Activated CD4-positive, alpha-beta T cell treated with anti-CD3 and anti-CD28 coated beads, Interleukin-2, Interleukin-6, amounts not matched to agents 100 ng/mL and 50 ng/mL, durations not matched to agents 16 hours and 8 hours (primary cell): ENCODE data around the gene RBM15B.

Experiments used
- DNase-seq: peaks from one replicate; pipeline ENCODE4 v3.0.0-alpha.2; 2020

Gene RBM15B

DNA sequence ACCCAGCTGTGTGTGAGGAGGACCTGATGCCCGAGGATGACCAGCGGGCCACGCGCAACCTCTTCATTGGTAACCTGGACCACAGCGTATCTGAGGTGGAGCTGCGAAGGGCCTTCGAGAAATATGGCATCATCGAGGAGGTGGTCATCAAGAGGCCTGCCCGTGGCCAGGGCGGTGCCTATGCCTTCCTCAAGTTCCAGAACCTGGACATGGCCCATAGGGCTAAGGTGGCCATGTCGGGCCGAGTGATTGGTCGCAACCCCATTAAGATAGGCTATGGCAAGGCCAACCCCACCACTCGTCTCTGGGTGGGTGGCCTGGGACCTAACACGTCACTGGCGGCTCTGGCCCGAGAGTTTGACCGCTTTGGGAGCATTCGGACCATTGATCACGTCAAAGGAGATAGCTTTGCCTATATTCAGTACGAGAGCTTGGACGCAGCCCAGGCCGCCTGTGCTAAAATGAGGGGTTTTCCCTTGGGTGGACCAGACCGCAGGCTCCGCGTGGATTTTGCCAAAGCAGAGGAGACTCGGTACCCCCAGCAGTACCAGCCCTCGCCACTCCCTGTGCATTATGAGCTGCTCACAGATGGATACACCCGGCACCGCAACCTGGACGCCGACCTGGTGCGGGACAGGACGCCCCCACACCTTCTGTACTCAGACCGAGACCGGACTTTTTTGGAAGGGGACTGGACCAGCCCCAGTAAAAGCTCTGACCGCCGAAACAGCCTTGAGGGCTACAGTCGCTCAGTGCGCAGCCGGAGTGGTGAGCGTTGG is 1.5 kb downstream of the RBM15B start:
- no peak for DNase-seq

DNA sequence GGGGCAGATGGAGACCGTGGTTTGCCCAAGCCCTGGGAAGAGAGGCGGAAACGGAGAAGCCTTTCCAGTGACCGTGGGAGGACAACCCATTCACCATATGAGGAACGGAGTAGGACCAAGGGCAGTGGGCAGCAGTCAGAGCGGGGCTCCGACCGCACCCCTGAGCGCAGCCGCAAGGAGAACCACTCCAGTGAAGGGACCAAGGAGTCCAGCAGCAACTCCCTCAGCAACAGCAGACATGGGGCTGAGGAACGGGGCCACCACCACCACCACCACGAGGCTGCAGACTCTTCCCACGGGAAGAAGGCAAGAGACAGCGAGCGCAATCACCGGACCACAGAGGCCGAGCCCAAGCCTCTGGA is 2.0 kb downstream of the RBM15B start:
- no peak for DNase-seq

DNA sequence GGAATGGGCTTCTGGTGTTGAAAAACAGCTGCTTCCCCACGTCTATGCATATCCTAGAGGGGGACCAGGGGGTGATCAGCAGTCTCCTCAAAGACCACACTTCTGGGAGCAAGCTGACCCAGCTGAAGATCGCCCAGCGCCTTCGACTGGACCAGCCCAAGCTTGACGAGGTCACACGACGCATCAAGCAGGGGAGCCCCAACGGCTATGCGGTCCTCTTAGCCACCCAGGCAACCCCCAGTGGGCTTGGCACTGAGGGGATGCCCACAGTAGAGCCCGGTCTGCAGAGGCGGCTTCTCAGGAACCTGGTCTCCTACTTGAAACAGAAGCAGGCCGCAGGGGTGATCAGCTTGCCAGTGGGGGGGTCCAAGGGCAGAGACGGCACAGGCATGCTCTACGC is 2.5 kb downstream of the RBM15B start:
- DNase-seq = no peak

DNA sequence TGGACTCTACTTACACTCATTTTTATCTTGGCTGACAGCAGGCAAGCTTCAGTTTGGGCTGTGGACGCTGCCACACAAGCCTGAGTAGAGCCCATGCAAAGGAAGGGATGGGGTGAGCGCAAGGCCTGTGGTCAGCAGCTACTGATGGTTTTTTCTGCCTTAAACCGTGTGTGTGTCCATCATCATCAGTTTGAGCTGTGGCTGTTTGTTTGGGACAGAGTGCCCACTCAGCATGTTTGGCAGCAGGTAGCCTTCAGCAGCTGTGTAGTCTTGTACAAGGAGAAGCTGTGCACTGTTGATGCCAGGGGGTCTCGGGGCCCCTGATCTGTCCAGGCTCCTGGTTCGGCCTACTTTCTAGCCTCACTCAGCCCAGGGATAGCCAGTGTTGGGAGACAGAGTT is 3.5 kb downstream of the RBM15B start:
- DNase-seq = no peak

DNA sequence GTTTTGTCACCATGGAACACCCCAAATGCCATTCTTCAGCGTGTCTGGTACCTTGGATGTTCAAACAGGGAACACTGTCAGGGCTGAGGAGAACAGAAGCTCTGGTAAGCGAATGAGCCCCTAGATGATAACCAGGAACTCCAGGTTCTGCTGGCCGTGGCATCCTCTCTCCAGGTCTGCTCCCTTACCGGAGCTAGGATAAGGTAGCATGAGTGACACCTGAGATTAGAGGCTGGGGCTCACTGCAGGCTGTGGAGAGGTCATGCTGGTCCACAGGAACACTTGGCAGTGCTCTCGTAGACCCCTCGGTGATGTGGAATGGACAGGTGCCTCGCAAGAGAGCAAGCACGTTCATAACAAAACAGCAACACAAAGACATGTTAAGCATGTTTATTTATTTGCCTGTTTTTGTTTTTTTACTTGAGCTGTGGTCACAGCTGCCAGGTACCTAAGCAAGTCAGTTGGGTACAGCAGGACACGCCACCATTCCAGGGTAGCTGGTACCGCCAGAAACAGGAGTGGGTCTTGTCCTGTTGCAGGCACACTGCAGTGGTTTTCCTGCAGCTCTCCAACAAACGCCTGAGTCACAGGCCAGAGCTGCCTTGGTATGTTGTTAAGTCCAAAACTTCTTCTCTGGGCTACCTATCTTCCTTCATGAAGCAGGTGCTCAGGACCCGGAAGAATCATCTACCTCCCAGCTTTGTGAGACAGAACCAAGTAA is 4.6 kb downstream of the RBM15B start:
- no peak for DNase-seq

DNA sequence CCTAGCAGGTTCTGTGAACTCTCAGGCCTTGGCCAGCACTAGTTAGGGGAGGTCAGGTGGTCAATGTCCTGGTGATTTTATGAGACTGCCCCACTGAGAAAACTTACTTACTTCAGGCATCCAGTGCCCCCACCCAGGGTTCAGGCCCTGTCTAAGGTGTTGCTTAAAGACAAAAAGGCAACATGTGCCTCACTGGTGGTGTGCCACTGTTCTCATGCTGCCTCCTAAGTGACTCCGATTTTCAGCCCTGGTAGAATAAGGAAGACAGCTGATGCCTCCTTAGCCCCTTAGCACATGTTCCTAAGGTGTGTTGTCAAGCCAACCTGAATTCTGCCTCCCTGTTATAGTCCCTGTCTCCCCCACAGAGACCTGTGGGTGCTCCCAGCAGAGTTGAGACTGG is 5.3 kb downstream of the RBM15B start:
- no peak for DNase-seq

DNA sequence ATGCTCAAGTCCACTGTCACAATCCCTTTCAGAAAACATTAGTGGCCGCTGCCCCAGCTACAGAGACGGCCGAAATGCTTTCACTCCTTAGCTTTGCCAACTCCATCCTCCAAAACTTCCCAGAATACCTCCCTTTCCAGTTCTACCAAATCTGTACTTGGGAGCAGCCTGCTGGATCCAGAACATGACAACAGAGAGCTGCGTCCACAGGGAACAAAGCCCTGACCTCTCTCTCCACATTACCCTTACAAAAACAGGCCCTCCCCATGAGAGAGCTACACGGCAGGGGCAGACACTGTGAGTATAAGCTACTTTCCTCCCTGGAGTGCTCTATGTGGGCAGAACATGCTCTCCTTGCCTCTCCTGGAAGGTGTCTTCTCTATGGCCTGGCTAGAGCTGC is 6.3 kb downstream of the RBM15B start:
- DNase-seq = no peak

DNA sequence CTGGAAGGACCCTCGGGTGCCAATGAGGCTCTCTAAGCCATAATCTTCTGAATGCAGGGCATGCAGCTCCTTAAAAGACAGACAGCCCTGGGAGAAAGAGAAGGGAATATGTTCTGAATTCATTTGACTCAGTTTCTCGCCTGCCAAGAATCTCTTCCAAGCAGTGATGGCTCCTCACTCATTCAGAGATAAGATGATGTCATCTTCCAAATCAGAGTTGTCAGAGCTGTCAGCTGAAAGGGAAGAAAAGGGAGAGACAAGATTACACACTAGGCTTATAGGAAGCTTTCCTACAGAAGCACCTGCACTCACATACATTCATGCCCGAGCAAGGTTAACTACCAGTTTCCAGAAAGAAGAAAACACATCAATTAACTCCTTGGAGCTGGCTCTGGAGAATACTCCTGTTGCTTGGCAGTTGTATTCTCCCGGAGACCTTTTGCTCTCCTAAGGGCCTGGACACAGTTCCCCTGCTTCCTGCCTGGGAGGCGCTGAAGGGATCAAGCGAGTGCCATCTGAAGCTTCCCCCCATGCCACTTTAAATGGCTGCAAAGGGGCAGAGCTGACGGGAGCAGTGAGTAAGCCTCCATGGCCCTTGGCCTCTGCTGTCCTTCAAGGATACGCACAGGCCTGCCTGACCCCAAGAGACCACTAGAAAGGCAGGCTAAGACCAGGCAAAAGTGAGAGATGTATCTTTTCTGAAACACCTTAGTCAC is 7.7 kb downstream of the RBM15B start:
- DNase-seq = no peak

DNA sequence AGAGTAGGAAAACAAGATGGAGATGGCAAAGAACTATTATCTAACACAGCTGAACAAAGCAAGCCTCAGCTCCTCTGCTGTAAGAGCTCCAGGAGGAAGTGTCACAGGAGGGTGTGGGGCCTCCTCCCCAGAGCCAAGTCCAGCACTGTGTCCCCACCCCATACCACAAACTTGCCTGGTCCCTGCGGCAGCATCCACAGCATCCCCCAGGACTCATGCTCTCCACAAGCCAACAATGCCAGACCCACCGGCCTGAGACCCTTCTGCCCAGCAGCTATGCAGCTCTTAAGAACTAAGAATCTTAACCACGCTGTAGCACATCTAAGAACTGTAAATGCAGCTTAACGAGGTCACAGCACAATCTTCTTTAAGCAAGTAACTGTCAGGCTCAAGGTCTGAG is 9.1 kb downstream of the RBM15B start:
- no peak for DNase-seq

DNA sequence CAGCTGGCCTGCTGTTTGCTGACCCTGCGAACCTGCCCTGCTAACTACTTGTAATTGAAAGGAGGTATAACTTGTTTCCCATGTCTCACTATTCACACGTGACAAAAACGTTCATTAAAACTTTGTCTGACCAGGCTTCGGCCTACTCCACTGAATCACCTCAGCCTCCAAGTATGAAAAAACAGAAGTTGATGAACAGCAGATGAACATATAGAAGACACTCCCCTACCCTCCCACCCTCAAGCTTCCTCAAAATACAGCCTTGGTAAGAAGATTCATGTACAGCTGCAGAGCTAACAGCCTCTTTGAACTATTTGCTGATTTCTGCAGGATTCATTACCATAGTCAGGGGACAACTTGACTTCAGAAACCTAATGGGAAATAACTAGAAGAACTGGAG is 10.7 kb downstream of the RBM15B start:
- no peak for DNase-seq

DNA sequence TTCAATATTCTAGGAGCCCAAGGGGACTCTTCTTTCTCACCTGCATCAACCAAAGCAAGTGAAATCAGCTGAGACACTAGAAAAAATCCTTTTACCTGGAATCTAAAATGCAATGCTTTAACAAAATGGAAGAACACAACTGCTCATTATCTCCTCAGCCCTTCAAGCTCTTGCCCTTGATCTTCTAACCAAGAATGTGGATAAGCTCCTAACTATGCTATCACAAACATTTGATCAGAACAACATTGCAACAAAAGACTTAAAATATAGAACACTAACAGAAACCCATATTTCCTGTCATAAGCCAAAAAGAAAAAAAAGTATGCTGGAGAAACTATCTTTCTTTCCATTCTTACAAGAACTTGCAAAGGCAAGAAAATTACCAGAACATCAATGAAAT is 12.6 kb downstream of the RBM15B start:
- DNase-seq = no peak

DNA sequence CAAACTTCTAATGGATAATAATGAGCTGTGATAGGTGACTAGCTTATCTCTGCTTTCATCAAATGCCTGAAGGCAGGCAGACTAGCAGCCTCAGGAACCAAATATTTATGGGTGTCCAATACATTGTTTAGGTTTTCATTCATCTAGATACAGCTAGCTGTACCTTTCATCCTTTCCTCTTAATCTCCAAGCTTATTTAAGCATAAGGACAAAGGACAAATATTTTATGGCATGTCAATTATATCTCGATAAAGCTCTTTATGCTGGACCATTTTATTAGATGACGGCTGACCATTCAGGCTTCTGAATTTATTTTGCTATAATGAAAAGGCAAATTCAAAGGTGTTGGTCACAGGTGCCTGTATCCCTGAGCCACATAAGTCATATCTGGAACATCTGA is 16.9 kb downstream of the RBM15B start:
- no peak for DNase-seq

DNA sequence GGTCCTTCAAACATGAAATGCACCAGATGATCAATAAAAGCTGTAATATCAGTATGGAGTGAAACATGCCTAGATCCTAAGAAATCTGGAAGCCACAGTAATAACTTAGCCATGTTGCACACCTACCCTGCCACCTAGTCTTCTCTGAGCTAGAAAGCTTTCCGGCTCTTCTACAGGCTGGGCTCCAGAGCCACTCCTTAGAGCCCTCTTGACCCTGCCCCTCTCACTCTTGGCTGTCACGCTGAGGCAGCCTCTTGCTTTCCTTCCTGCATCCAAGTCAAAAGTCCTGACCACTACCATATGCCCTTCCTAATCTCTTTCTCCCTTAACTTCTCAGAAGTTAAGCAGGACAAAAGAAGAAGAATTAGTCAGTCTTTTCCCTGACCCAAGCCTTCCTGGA is 17.7 kb downstream of the RBM15B start:
- DNase-seq = no peak

DNA sequence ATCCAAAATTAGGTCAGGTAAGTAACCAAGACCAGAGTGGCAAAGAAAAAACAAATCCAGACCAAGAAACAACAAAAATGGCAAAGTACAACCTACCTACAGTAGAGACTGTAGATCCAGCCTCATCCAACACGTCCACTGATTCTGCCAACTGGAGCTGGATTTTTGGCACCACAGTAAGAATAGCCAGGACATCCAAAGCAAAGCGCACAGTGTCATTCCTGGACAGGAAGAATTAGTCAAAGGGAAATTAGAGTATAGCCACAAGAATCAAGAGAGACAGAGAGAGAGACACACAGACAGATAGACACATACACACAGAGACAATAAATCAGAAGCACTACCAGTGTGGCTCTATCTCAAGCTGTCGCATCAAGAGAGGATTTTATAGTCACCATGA is 31.1 kb downstream of the RBM15B start:
- DNase-seq = no peak

DNA sequence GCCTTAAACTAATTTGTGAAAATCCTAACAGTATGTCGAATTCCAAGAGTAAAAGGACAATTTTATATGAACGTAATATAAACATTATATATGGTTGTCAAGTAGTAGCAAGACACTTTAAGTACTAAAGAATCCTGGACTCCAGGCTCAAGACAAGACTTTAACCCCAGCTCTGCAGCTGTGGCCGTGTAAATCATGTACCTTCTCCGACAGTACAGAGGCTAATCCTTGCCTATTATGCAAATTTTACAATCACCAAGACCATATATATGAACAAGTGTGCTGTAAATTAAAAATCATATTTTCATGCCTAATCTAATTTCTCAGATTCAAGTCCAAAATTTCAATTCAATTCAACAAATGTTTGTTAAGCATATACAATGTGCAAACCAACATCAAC is 35.8 kb downstream of the RBM15B start:
- DNase-seq = no peak

DNA sequence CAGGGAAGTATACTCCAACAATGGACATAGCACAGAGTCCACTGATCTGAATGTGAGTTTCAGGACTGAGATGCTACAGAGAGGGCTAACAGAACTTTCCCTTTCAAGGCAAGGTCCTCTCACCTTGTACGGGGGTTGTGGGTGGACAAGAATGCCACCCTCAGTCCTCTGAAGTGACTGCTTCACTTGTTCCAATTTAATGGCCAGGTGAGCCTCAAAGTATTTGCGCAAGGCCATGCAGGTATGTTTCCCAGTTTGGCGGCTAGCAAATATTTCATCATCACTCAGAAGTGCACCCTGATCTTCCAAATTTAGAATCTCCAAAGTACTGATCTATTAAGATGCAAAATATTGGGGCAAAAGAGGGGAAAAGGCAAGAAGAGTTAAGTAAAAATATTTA is 38.1 kb downstream of the RBM15B start:
- DNase-seq = no peak

DNA sequence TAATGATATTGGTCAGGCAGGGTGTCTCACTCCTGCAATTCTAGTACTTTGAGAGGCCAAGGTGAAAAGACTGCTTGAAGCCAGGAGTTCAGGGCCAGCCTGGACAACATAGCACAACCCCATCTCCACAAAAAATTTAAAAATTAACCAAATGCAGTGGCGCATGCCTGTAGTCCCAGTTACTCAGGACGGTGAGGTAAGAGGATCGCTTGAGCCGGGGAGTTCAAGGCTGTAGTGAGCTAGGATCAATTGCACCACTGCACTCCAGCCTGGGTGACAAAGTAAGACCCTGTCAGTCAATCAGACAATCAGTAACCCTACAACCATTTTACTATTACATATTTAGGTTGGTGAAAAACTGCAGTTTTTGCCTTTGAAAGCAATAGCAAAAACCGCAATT is 43.0 kb downstream of the RBM15B start:
- DNase-seq = no peak

DNA sequence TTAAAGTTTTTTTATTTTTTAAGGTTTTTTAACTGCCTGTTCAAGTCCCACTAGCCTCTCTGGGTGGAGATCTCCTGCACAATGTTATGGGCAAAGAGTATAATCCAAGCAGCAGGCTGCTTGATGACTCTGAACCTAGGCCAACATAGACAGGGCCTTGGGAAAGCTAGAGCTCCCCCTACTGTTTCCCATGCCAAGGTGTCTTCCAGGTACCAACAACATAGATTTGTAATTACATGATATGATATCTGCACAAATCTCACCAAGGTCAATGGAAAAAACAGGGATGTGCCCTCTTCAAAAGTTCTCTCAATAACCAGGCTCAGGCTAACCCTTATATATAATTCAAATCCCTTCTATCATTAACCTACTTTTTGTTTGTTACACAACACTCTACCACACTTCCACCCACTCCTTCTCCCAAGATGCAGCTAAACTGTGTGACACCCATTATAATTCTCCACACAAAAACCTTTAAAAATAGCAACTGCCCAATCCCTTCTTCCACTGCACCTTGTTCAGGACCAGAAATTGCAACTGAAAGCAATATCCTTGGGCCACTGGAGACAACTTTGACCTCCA is 43.8 kb downstream of the RBM15B start:
- DNase-seq = peak; percentile 68

DNA sequence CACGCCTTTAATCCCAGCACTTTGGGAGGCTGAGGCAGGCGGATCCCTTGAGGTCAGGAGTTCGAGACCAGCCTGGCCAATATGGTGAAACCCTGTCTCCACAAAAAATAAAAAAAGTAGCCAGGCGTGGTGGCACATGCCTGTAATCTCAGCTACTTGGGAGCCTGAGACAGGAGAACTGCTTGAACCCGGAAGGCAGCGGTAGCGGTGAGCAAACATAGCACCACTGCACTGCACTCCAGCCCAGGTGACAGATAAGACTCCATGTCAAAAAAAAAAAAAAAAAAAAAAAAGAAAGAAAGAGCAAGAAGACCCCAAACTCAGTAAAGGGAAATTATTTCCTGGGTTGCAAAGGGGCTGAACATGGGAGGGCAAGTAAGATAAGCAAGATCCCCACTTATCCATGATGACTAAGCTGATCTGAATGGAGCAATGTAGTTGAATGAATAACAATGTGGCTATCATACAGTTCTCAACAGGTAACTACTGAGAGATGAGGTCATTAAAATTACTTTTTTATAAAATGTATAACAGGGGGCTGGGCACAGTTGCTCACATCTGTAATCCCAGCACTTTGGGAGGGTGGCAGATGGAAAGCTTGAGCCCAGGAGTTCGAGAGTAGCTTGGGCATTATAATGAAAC is 46.0 kb downstream of the RBM15B start:
- no peak for DNase-seq

DNA sequence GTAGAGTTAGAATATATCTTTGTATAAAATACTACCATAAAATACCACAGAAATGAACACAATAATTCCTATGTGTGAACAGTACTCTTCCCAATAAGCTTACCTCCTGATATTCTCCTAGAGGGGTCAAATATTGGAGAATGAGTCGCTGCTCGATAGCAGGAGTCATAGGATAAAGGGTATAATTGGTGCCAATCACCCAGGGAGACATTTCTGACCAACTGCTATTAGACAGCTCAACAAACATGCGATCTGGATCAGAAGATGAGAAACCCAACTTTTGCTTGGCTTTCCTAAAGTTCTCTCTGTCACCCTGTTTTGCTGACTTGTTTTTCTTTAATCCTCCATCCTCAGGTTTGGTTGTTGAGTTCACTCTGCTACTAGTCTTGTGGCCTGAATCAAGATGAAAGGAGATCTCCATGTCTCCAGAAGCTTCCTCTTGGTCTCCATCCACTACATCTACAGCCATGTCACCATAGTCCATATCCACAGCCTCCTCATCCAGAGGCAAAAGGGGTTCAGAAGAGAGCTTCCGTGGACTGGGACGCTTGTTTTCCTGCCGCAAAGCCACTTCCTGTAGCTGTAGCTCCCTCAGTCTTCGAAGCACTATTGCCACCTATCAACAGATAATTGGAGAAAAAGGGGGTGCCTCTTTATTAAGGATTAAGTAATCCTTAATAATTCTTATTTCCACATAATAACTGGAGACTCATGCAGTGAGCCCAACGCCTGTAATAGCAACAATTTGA is 50.4 kb downstream of the RBM15B start:
- DNase-seq = no peak

DNA sequence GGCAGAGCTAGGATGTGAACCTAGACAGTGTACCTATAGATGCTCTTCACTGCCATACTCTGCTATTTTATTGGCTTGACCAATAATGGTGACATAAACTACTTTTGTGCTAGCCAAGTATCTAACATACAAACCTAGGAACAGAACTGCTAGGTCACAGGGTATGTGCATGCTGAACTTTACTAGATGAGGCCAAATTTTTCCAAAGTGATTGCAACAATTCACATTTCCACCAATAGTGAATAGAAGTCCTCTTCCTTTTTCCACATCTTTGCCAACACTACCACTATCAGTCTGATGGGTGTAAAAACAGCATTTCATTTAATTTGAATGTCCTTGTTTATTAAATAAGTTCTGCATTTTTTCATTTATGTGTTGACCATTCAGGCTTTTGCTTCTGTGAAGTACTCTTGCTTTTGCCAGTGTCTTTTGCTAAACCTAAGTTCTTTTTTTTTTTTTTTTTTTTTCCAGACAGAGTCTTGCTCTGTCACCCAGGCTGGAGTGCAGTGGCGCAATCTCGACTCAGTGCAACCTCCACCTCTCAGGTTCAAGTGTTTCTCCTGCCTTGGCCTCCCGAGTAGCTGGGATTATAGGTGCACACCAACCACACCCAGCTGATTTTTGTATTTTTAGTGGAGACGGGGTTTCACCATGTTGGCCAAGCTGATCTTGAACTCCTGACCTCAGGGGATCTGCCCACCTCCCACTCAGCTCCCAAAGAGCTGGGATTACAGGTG is 54.6 kb downstream of the RBM15B start:
- no peak for DNase-seq
